Activated CD8-positive, alpha-beta memory T cell treated with anti-CD3 and anti-CD28 coated beads for 24 hours (primary cell): Measurements from ENCODE around the gene C1QTNF9B.
"Not testable (repeated sequence)": the region's sequence is repeated elsewhere in the genome, so short reads cannot be mapped to it uniquely, and the experiment has no call there.

Source experiments
- DNase-seq: peaks from one replicate; pipeline ENCODE4 v3.0.0-alpha.2; 2020

Gene C1QTNF9B

GRCh38 chr13:23889615-23890607 lies 7.4 kb downstream of the C1QTNF9B start:
- no peak for DNase-seq

GRCh38 chr13:23888658-23889614 lies 8.4 kb downstream of the C1QTNF9B start, which contains the start of gene MIPEP:
Gene MIPEP, minus strand, starts transcription at chr13:23889400. Its CDS starts 80 bp downstream, at chr13:23889320.
- DNase-seq: peak; percentile 97

- DNase-seq: not testable (repeated sequence)
These were observed 12.9 kb downstream of the C1QTNF9B start for GRCh38 chr13:23884361-23884760.

GRCh38 chr13:23883255-23883654 lies 14.0 kb downstream of the C1QTNF9B start:
- DNase-seq: no peak

- DNase-seq: not testable (repeated sequence)
These were observed 15.9 kb downstream of the C1QTNF9B start for GRCh38 chr13:23881402-23881800.

DNA sequence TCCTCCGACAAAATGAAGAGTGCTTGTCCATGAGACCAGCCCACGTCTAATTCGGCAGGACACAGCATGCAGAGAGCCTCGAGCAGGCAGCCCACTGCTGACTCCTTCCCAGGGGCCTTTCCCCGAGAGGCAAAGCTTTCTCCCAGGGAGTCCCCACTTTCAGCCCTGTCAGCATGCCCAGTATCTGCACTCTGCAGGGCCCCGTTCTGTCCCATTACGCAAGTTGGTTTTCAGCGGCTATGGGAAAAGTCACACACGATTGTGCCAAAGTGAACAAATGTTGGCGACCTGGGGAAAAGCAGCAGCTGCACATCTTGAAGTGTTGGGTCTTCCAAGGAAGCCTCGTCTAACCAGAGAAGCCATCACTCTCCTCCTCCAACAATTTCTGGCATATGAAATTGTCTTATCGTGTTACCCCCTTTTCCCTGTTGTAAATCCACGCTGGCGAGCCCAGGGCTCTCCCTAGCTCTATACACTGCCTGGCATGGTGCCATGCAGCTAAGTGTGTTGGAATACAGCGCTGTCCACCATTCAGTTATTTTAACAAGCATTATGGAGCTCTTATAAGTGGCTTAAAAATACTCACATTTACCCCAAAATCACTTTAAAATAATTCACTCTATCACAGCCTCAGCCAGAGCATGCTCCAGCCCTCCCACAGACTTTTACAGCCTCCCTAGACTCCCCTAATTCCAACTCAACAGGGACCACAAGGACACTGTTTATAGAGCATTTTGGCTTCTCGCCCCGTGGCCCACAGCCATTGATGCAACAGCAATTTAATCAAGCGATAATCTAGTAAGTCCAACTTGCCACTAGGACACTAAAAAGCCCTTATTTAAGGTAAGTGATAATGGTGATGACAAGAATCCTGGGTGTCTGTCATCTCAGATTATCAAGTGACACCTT lies 16.6 kb downstream of the C1QTNF9B start:
- not testable (repeated sequence) for DNase-seq

GRCh38 chr13:23877286-23877685 lies 20.0 kb downstream of the C1QTNF9B start:
- DNase-seq: no peak

- DNase-seq: no peak
These were observed 21.0 kb downstream of the C1QTNF9B start for GRCh38 chr13:23876265-23876664.

- DNase-seq: no peak
These were observed 25.6 kb downstream of the C1QTNF9B start for GRCh38 chr13:23871616-23872220.

- DNase-seq: no peak
These were observed 26.8 kb downstream of the C1QTNF9B start for GRCh38 chr13:23870356-23871140.

- no peak for DNase-seq
These were observed 28.8 kb downstream of the C1QTNF9B start for GRCh38 chr13:23868521-23868920.

DNA sequence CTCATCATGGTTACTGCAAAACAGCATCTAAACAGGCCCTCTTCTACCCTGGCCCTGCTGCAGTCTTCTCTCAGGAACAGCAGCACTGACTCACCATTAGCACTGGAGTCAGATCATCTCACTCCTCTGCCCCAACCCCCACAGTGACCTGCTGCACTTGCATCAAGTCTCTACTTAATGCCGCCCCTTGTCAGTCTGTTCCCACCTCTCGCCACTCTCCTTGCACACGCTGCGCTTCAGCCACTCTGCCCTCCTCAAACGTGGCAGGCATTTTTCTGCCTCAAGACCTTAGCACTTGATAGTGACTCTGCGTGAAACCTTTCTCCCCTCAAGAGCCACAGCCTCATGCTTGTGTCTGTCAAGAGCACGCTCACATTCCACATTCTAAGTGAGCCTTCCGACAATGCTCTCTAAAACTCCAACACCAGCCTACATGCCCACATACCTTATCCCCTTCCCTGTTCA lies 30.2 kb downstream of the C1QTNF9B start:
- DNase-seq: no peak

DNA sequence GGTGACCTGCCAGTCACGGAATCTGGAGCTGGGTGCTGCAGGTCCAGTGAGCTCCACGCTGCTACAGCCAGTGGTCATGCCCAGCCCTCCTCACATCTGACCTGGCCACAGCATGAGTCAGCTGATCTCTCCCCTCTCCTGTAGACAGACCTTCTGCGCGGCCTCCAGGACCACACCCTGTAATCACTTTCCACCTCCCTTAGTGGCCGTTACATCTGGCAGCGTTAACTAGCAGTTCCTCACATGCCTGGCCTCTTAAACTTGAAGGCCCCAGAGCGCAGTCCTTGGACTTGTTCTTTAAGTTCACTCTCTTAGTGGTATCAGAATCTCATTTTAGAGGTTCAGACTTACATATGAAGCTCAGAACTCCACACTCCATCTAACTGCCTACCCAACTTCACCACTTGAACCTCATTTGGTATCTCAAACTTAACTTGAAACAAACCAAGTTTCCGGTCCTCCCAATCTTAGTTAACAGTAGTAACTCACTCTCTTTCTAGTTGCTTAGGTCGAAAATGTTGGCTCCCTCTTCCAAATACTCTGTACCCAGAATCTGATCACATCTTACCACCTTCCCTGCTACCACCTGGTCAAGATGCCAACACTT lies 30.8 kb downstream of the C1QTNF9B start:
- DNase-seq: no peak

DNA sequence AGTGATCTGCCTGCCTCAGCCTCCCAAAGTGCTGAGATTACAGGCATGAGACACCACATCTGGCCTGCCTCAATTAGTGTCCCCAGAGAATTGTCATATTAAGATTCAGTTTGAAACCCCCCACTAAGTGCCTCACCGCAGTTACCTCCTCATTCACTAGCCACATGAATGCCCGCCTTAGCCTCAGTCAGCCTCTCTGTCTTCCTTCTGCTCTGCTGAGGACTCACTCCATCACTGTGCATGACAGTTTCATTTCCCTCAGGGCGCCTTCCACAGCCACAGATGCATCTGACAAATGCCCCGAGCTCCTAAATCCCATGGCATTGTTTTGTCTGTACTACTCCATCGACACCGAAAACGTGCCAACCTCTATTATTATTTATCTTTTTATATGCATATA lies 31.4 kb downstream of the C1QTNF9B start:
- no peak for DNase-seq

GRCh38 chr13:23865026-23865425 lies 32.3 kb downstream of the C1QTNF9B start:
- no peak for DNase-seq

- no peak for DNase-seq
These were observed 36.0 kb downstream of the C1QTNF9B start for GRCh38 chr13:23861310-23861709.

- no peak for DNase-seq
These were observed 37.4 kb downstream of the C1QTNF9B start for GRCh38 chr13:23859904-23860303.

- no peak for DNase-seq
These were observed 37.8 kb downstream of the C1QTNF9B start for GRCh38 chr13:23859455-23859854.

DNA sequence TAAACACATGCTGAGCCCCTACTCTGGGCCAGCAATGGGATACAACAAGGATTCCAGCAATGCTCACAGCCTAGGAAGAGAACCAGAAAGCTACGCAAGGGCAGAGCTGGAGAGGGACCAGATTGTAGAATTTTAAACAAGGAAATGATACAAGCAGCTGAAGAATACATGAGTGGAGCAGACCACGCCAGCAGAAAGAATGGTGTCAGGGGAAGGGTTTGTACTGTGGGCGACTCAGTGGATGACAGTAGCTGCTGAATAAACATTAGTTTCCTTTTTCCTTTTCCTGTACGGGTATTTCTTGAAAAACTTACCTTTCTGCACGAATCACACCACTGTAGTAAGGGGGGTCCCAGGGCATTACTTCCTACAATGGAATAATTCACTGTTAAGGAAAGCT lies 38.8 kb downstream of the C1QTNF9B start:
- DNase-seq: no peak
